GM18951 (cell line): ENCODE results near the gene SHH.

Source experiments
- POLR2A ChIP-seq: IDR thresholded peaks from 4 replicates; pipeline ENCODE4 v1.6.1; 2011; ENCODE audit warnings: mild to moderate bottlenecking; ENCODE audit not compliant: insufficient read length, insufficient read depth; ENCODE audit errors: extremely low read depth
- in situ Hi-C: fragments of 300-500 bp; cut with MboI; formaldehyde crosslinking; loops from one replicate; pipeline ENCODE4 v1.12.0; 2022; ENCODE audit warnings: low sequenced_read_pairs, mixed read lengths, inconsistent platforms; ENCODE audit not compliant: unreplicated experiment

SHH gene

DNA sequence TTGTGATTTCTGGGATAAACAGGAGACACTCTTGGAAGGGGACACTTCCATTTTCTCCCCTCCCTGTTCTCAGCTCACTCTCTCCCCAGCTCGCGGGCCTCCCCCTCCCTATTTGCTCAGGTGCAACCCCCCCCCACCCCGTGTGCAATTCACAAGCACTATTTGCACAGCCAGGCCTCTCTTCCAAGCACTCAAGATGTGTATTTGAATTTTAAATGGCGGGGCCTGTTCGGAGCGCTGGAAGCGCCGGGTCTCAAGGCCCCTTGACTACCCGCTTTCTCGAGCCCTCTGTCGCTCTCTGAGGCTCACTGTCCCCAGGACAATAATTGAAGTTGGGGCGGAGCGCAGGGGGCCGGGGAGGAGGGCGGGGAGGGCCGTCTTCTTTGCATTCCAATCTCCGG, 7.8 kb downstream of the SHH start:
- TF ChIP-seq POLR2A, result no peak
- in situ Hi-C loops, result loop anchor here (10.0 kb wide), 1 partner anchor 1010 kb away; no protein-coding TSS in a partner anchor

DNA sequence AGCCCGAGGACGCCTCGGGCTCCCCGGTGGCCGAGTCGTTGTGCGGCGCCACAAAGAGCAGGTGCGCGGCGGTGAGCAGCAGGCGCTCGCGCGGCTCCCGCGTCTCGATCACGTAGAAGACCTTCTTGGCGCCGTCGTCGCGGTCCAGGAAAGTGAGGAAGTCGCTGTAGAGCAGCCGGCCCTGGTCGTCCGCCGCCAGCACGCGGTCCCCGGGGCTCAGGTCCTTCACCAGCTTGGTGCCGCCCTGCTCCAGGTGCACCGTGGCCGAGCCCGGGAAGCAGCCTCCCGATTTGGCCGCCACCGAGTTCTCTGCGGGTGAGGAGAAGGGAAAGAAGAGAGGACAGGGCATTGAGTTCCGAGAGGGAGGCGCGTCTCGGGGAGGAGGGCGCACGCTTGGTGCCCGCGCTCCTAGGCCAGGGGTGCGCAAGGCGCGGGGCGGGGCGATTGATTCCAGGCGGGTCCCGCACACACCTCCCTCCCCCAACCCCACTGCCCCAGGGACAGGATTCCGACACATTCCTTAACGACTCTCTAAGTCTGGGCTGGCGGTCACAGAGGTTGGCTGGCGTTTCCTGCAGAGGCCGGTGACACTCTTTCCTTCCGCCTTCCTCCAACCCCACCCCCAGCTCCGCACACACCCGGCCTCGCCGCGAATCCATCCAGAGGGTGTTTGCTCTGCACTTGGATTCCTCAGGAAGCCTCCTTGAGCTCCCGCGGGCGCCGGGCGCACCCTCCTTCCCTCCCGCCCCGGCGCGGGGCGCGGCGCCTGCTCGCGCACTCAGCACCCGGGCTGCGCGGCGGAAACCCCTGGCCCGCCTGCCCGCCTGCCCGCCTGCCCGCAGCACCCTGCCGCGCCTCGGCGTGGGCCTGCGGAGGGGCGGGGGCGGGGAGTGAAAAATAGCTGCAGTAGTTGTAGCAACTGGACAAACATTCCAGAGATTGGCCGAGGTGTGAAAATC, 8.6 kb downstream of the SHH start:
- in situ Hi-C loops, result loop anchor here (10.0 kb wide), 1 partner anchor 1011 kb away; no protein-coding TSS in a partner anchor

DNA sequence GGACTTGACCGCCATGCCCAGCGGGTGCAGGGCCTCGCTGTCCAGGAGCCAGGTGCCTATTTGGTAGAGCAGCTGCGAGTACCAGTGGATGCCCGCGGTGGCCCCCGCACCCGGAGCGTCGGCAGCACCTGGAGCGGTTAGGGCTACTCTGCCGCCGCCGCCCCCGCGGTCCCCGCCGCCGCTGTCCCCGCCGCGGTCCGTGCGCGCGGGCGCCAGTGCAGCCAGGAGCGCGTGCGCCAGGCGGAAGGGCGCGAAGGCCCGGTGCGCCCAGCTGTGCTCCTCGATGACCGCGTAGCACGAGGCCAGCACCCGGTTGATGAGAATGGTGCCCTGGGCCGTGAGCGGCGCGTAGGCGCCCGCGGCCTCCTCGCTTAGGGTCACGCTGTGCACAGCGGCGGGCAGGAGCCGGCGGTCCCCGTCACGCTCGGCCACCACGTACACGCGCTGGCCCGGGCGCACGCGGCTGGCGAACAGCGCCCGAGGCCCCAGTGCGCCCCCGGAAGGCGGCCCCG, 9.3 kb downstream of the SHH start:
- in situ Hi-C loops, result loop anchor here (10.0 kb wide), 1 partner anchor 1012 kb away; no protein-coding TSS in a partner anchor

More for the DNA sequence above, 8.6 kb downstream of the SHH start:
- no peak for TF ChIP-seq POLR2A

DNA sequence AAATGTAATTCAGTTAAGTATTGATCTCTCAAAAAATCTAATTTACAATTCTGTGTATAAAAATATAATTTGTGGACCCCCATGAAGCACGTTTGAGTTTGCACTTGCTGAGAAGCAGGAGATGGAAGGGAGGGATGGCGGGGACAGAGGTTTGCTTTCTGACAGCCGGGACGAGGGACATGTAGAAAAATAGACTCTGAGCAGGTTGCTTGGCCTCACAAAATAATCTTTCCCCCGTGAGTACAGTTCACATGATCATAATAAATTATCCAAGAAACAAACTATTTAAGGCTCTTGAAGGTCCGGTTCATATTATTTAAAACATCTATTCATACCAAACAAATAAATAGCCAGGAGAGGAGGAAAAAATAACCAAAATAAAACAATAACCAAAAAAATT, 10.0 kb downstream of the SHH start:
- in situ Hi-C loops, result loop anchor here (10.0 kb wide), 1 partner anchor 1013 kb away; no protein-coding TSS in a partner anchor

More for the DNA sequence above, 9.3 kb downstream of the SHH start:
- TF ChIP-seq POLR2A, result no peak

DNA sequence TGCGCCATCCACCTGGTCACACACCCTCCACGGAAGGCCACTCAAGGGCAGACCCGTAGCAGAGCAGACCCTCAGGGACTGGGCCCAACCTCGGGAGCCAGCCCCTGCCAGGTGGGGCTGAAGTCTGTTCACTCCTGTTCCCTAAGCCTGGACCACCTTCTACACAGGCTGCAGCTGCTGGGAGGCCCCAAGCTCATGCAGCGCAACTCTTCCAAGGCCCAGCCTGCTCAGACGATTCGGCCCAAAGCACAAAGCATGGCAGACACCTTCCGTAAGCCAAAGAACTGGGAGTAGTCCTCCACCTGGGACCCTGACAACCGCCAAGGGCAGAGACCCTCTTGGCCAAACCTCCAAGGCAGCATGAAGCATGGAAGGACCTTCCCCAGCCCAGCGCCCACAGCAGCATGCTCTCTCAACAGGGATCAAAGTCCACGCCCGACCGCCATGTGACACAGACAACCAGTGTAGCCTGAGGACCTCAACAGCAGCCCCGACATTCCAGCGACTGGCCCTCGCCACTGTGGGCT, 11.5 kb downstream of the SHH start:
- in situ Hi-C loops, result loop anchor here (10.0 kb wide), 1 partner anchor 1014 kb away; no protein-coding TSS in a partner anchor
- no peak for TF ChIP-seq POLR2A

More for the DNA sequence above, 10.0 kb downstream of the SHH start:
- TF ChIP-seq POLR2A, result no peak

DNA sequence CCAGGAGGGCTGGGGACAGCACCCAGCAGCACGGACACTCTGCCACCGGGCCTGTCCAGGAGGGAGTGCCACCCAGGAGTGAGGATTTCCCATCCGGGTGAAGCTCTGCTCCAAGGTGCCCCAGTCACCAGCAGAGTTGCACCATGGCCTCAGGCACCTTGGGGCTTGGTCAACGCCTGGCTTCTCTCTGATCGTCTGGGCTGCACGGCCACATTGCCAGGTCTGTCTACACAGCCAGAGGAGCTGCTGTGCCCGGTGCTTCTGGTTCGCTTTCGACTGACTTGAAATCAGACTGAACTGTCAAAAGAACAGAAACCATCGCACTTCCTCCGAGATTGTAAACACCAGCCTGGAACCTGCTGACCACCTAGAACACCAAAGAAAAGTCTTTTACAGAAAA, 12.0 kb downstream of the SHH start:
- in situ Hi-C loops, result loop anchor here (10.0 kb wide), 1 partner anchor 1014 kb away; no protein-coding TSS in a partner anchor
- no peak for TF ChIP-seq POLR2A

GRCh38 chr7:155799514-155799913, 12.7 kb downstream of the SHH start:
- no peak for TF ChIP-seq POLR2A
- in situ Hi-C loops, result no loop called here

GRCh38 chr7:155798673-155799439, 13.4 kb downstream of the SHH start:
- in situ Hi-C loops, result no loop called here
- TF ChIP-seq POLR2A, result no peak

DNA sequence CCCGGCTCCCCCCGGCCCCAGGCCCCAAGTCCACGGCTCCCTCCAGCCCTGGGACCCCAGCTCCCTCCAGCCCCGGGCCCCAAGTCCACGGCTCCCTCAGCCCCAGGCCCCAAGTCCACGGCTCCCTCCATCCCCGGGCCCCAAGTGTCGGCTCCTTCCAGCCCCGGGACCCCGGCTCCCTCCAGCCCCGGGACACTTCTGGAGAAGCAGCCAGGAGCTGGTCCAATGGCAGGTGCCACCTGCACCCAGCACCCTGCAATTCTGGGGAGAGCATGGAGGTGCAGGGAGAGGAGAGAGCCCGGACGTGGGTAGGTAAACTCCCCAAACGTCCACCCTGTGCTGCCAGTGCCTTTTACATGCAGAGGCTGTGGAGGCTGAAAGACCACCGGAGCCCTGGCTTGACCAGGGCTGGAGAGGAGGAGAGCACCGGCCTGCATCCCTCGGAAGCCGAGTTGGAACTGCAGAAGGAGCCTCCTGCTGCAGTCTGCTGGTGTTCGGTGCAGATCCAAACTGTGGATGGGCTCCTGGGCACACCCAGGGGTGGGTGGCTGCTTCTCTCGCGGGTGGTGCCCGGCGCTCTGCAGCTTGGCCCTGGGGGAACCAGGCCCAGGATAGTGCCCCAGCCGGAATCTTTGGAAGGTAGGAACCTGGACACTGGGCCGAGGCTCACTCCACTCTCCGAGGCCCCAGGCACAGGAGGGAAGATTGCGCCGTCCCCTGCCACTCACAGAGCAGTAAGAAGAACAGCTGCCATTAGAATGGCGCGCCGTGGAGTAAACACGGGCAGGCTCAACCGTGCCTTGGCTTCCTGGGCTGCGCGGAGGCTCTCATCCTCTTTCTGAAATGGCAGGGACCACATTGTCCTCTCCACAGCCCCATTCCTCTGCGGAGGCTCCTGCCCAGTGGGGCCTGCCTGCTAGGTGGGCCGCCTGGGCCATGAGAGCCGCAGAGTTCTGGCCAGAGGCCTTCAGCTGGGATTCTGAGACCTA, 14.7 kb downstream of the SHH start:
- no peak for TF ChIP-seq POLR2A
- in situ Hi-C loops, result no loop called here

GRCh38 chr7:155796381-155797261, 15.6 kb downstream of the SHH start:
- in situ Hi-C loops, result no loop called here
- TF ChIP-seq POLR2A, result no peak

DNA sequence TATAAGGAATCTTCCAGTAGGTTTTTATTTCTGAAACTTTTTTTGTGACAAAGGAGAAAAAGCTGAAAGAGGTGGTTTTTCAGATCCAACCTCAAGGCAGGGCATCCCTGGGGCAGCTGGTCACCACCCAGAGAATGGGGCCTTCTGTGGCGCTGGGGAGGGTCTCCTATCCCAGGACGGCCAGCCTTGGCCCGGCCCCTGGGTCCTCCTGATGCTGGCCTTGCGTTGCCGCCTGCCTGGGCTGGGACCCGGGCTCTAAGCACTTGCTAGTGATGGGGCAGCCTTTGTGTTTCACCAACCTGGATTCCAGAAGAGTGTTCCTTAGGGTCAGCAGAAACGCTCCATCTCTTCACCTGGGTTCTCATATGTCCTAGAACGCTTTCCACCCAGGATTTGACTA, 16.3 kb downstream of the SHH start:
- in situ Hi-C loops, result no loop called here
- TF ChIP-seq POLR2A, result no peak
